Suprapubic skin (tissue), 4 donors: ENCODE results near the gene CENPO. TPM values are rescaled to one million over a fixed set of nuclear protein-coding genes. Genes with fewer than 3 reads are reported as not detected.

Experiments
- DNase-seq, 2 donors: peaks; one replicate each; pipeline ENCODE4 v3.0.0-alpha.2; 2019; ENCODE audit warnings: low spot score in 2 of 2
- H3K27ac ChIP-seq: fragments of 200-600 bp; sonication (generic); one replicate; pipeline ENCODE4 v1.5.1; 2019
- H3K27me3 ChIP-seq: fragments of 200-600 bp; sonication (generic); one replicate; pipeline ENCODE4 v1.5.1; 2019
- H3K36me3 ChIP-seq: fragments of 200-600 bp; sonication (generic); one replicate; pipeline ENCODE4 v1.5.1; 2019
- H3K4me1 ChIP-seq: fragments of 200-600 bp; sonication (generic); one replicate; pipeline ENCODE4 v1.5.1; 2019
- H3K4me3 ChIP-seq: fragments of 200-600 bp; sonication (generic); one replicate; pipeline ENCODE4 v1.5.1; 2019; ENCODE audit warnings: mild to moderate bottlenecking
- H3K9me3 ChIP-seq: fragments of 200-600 bp; sonication (generic); one replicate; pipeline ENCODE4 v1.5.1; 2019
- CTCF ChIP-seq, 2 donors: fragments of 200-600 bp in 1 of 2; fragments of 450-650 bp in 1 of 2; sonication (generic) in 1 of 2; IDR thresholded peaks; one replicate each; pipeline ENCODE4 v1.5.1; 2016 to 2019; ENCODE audit warnings: antibody characterized with exemption in 2 of 2, mild to moderate bottlenecking in 1 of 2, moderate library complexity in 1 of 2
- EP300 ChIP-seq: sonication (generic); formaldehyde crosslinking; IDR thresholded peaks from one replicate; pipeline ENCODE4 v1.6.1; 2017; ENCODE audit warnings: antibody characterized with exemption
- POLR2A ChIP-seq, 2 donors: fragments of 450-650 bp; IDR thresholded peaks; one replicate each; pipeline ENCODE4 v1.6.1; 2017; ENCODE audit warnings: antibody characterized with exemption in 2 of 2, mild to moderate bottlenecking in 2 of 2, moderate library complexity in 2 of 2
- POLR2AphosphoS5 ChIP-seq, 3 donors: sonication (generic); formaldehyde crosslinking; IDR thresholded peaks; one replicate each; pipeline ENCODE4 v1.6.1; 2017; ENCODE audit warnings: antibody characterized with exemption in 3 of 3
- WGBS: methylation state at CpG from one replicate; pipeline ENCODE4 v1.1.5; 2018; 5-methylcytosine and 5-hydroxymethylcytosine counted together
- total RNA-seq, 4 donors: library from RNA; depleted of rRNA; stranded (reverse); fragments of >200 nt; gene quantifications; one replicate each; pipeline ENCODE4 v1.1.0, GENCODE V29; 2016

The CENPO gene
- total RNA-seq, 4 donors from 2014 or later: 3.5 to 12.2 (median 7.7) TPM

GRCh38 chr2:24859968-24860600, 66.9 kb downstream of the CENPO start:
- 94% methylated on average over 7 of the region's 15 CpGs for whole genome bisulfite sequencing
- Histone ChIP-seq H3K27ac (no peak overlapping the region), H3K4me3 (no peak overlapping the region), H3K4me1 (peaks cover 11% of the 10 kb centered on the region), H3K27me3 (no peaks in the 10 kb centered on the region), H3K36me3 (no peaks in the 10 kb centered on the region), H3K9me3 (no peaks in the 10 kb centered on the region)
- no peak for DNase-seq
- TF ChIP-seq POLR2A (IDR thresholded peaks at IDR 0.05): no peak
- no peak for TF ChIP-seq EP300
- TF ChIP-seq CTCF (IDR thresholded peaks at IDR 0.05): no peak
- TF ChIP-seq POLR2AphosphoS5 (IDR thresholded peaks at IDR 0.05): no peak

- TF ChIP-seq POLR2A (IDR thresholded peaks at IDR 0.05) (no peak), POLR2AphosphoS5 (IDR thresholded peaks at IDR 0.05) (no peak), CTCF (IDR thresholded peaks at IDR 0.05) (no peak), EP300 (no peak)
- H3K27me3 ChIP-seq: no peaks in the 10 kb centered on the region
- peaks cover 7% of the 10 kb centered on the region for H3K4me1 ChIP-seq
- H3K4me3 ChIP-seq: no peak overlapping the region
- H3K9me3 ChIP-seq: no peaks in the 10 kb centered on the region
- no peak overlapping the region for H3K27ac ChIP-seq
- 97% methylated on average over 6 of the region's 7 CpGs for WGBS
- no peaks in the 10 kb centered on the region for H3K36me3 ChIP-seq
- DNase-seq: no peak
Measured at GRCh38 chr2:24860631-24861030, 67.4 kb downstream of the CENPO start.

- DNase-seq: no peak
- no peaks in the 10 kb centered on the region for H3K9me3 ChIP-seq
- WGBS: 87% methylated on average over 11 of the region's 11 CpGs
- H3K27me3 ChIP-seq: no peaks in the 10 kb centered on the region
- no peak overlapping the region for H3K4me3 ChIP-seq
- H3K36me3 ChIP-seq: no peaks in the 10 kb centered on the region
- TF ChIP-seq CTCF (IDR thresholded peaks at IDR 0.05): no peak
- TF ChIP-seq EP300: no peak
- no peak for TF ChIP-seq POLR2A (IDR thresholded peaks at IDR 0.05)
- no peak for TF ChIP-seq POLR2AphosphoS5 (IDR thresholded peaks at IDR 0.05)
- no peak overlapping the region for H3K27ac ChIP-seq
- peaks cover 4% of the 10 kb centered on the region for H3K4me1 ChIP-seq
Measured at GRCh38 chr2:24861500-24861899, 68.3 kb downstream of the CENPO start.

- Histone ChIP-seq H3K27ac (no peak overlapping the region), H3K4me1 (no peaks in the 10 kb centered on the region), H3K9me3 (no peaks in the 10 kb centered on the region), H3K36me3 (no peaks in the 10 kb centered on the region), H3K27me3 (no peaks in the 10 kb centered on the region), H3K4me3 (no peak overlapping the region)
- DNase-seq: no peak
- TF ChIP-seq POLR2A (IDR thresholded peaks at IDR 0.05) (no peak), POLR2AphosphoS5 (IDR thresholded peaks at IDR 0.05) (no peak), EP300 (no peak), CTCF (IDR thresholded peaks at IDR 0.05) (no peak)
- WGBS: 77% methylated on average over 3 of the region's 3 CpGs
Measured at GRCh38 chr2:24863641-24864040, 70.4 kb downstream of the CENPO start.

- WGBS: 95% methylated on average over 6 of the region's 6 CpGs
- Histone ChIP-seq H3K4me1 (no peaks in the 10 kb centered on the region), H3K27ac (no peak overlapping the region), H3K9me3 (no peaks in the 10 kb centered on the region), H3K36me3 (peaks cover 9% of the 10 kb centered on the region), H3K4me3 (no peak overlapping the region), H3K27me3 (no peaks in the 10 kb centered on the region)
- DNase-seq: no peak
- TF ChIP-seq CTCF (IDR thresholded peaks at IDR 0.05) (no peak), POLR2A (IDR thresholded peaks at IDR 0.05) (no peak), EP300 (no peak), POLR2AphosphoS5 (IDR thresholded peaks at IDR 0.05) (no peak)
Measured at GRCh38 chr2:24866946-24867345, 73.7 kb downstream of the CENPO start.
